H9 (cell line): ENCODE data around the gene PLAAT3. TPM values are rescaled to one million over a fixed set of nuclear protein-coding genes. Genes with fewer than 3 reads are reported as not detected.

Experiments
- DNase-seq: peaks from one replicate; pipeline ENCODE4 v3.0.0-alpha.2; 2017
- H2AFZ ChIP-seq: one replicate; pipeline ENCODE4 v1.6.1; 2013; ENCODE audit warnings: mild to moderate bottlenecking, low read length, control low read depth, moderate library complexity
- H2AK5ac ChIP-seq: 2 replicates; pipeline ENCODE4 v1.6.1; 2013; ENCODE audit warnings: low read length, control low read depth, mixed read lengths; ENCODE audit not compliant: insufficient read length
- H2BK120ac ChIP-seq: one replicate; pipeline ENCODE4 v1.6.1; 2013; ENCODE audit warnings: low read depth, mild to moderate bottlenecking, low read length, control low read depth, inconsistent platforms; ENCODE audit not compliant: poor library complexity, severe bottlenecking
- H2BK12ac ChIP-seq: 2 replicates; pipeline ENCODE4 v1.6.1; 2013; ENCODE audit warnings: low read length, control low read depth, mixed read lengths, low read depth; ENCODE audit not compliant: insufficient read length
- H2BK15ac ChIP-seq: 2 replicates; pipeline ENCODE4 v1.6.1; 2013; ENCODE audit warnings: low read depth, low read length, control low read depth
- H2BK20ac ChIP-seq: one replicate; pipeline ENCODE4 v1.6.1; 2013; ENCODE audit warnings: low read depth, mild to moderate bottlenecking, low read length, control low read depth, inconsistent platforms; ENCODE audit not compliant: poor library complexity, severe bottlenecking
- H2BK5ac ChIP-seq: 2 replicates; pipeline ENCODE4 v1.6.1; 2013; ENCODE audit warnings: low read length, control low read depth, mixed read lengths; ENCODE audit not compliant: insufficient read length
- H3K14ac ChIP-seq: 2 replicates; pipeline ENCODE4 v1.6.1; 2013; ENCODE audit warnings: low read length, control low read depth; ENCODE audit not compliant: insufficient read depth
- H3K18ac ChIP-seq: 2 replicates; pipeline ENCODE4 v1.6.1; 2013; ENCODE audit warnings: low read depth, mild to moderate bottlenecking, mixed read lengths, low read length, control low read depth; ENCODE audit not compliant: insufficient read length
- H3K23ac ChIP-seq: 2 replicates; pipeline ENCODE4 v1.6.1; 2013; ENCODE audit warnings: low read length, control low read depth, mixed read lengths, low read depth; ENCODE audit not compliant: insufficient read length
- H3K23me2 ChIP-seq: 2 replicates; pipeline ENCODE4 v1.6.1; 2013; ENCODE audit warnings: low read depth, mild to moderate bottlenecking, mixed read lengths, low read length, control low read depth; ENCODE audit not compliant: insufficient read length, poor library complexity, severe bottlenecking
- H3K27ac ChIP-seq: 2 replicates; pipeline ENCODE4 v1.5.1; 2013; ENCODE audit warnings: low read length, control low read depth, mixed read lengths, low read depth; ENCODE audit not compliant: insufficient read length
- H3K27me3 ChIP-seq: 2 replicates; pipeline ENCODE4 v1.6.1; 2013; ENCODE audit warnings: low read length, control low read depth, inconsistent platforms; ENCODE audit not compliant: insufficient read depth
- H3K4ac ChIP-seq: 2 replicates; pipeline ENCODE4 v1.6.1; 2013; ENCODE audit warnings: low read depth, mild to moderate bottlenecking, control low read depth, inconsistent platforms, low read length, moderate library complexity
- H3K4me1 ChIP-seq: 2 replicates; pipeline ENCODE4 v1.6.1; 2013; ENCODE audit warnings: low read length, control low read depth, inconsistent platforms; ENCODE audit not compliant: insufficient read depth
- H3K4me2 ChIP-seq: 2 replicates; pipeline ENCODE4 v1.6.1; 2013; ENCODE audit warnings: low read length, control low read depth, mixed read lengths; ENCODE audit not compliant: insufficient read length, insufficient read depth
- H3K56ac ChIP-seq: 2 replicates; pipeline ENCODE4 v1.6.1; 2013; ENCODE audit warnings: low read depth, mild to moderate bottlenecking, mixed read lengths, low read length, control low read depth; ENCODE audit not compliant: insufficient read length
- H3K79me1 ChIP-seq: 2 replicates; pipeline ENCODE4 v1.6.1; 2013; ENCODE audit warnings: low read depth, mild to moderate bottlenecking, moderate library complexity, low read length, control low read depth, inconsistent platforms; ENCODE audit not compliant: insufficient read depth, poor library complexity, severe bottlenecking
- H3K79me2 ChIP-seq: 2 replicates; pipeline ENCODE4 v1.6.1; 2013; ENCODE audit warnings: low read length, control low read depth, inconsistent platforms; ENCODE audit not compliant: insufficient read depth
- H3K9ac ChIP-seq: 2 replicates; pipeline ENCODE4 v1.6.1; 2013; ENCODE audit warnings: low read length, control low read depth, mixed read lengths; ENCODE audit not compliant: insufficient read length; ENCODE audit errors: extremely low read depth
- H3K9me3 ChIP-seq: one replicate; pipeline ENCODE4 v1.6.1; 2013; ENCODE audit warnings: low read depth, low read length, inconsistent platforms; ENCODE audit not compliant: control insufficient read depth
- H3T11ph ChIP-seq: one replicate; pipeline ENCODE4 v1.6.1; 2013; ENCODE audit warnings: mild to moderate bottlenecking, low read length, control low read depth, inconsistent platforms
- H4K20me1 ChIP-seq: one replicate; pipeline ENCODE4 v1.6.1; 2013; ENCODE audit not compliant: control insufficient read depth, insufficient read length, insufficient read depth
- H4K5ac ChIP-seq: 2 replicates; pipeline ENCODE4 v1.6.1; 2013; ENCODE audit warnings: low read depth, mild to moderate bottlenecking, mixed read lengths, low read length, control low read depth; ENCODE audit not compliant: insufficient read length
- H4K8ac ChIP-seq: replicated peaks from 2 replicates; pipeline ENCODE4 v1.6.1; 2013; ENCODE audit warnings: low read length, control low read depth, mixed read lengths, low read depth; ENCODE audit not compliant: insufficient read length
- H4K91ac ChIP-seq: 2 replicates; pipeline ENCODE4 v1.6.1; 2013; ENCODE audit warnings: low read depth, mild to moderate bottlenecking, moderate library complexity, mixed read lengths, low read length, control low read depth; ENCODE audit not compliant: insufficient read length
- H3K27ac Mint-ChIP-seq, 3 experiments: 2 replicates in 2 of 3; 3 replicates in 1 of 3; pipeline ENCODE4 v1.8.0; 2020 to 2021; ENCODE audit warnings: mixed read lengths in 3 of 3, mild to moderate bottlenecking in 1 of 3, moderate library complexity in 1 of 3
- H3K27me3 Mint-ChIP-seq: 2 replicates; pipeline ENCODE4 v1.8.0; 2021; ENCODE audit warnings: low read depth, mild to moderate bottlenecking, moderate library complexity, mixed read lengths
- H3K36me3 Mint-ChIP-seq, 3 experiments: 2 replicates in 2 of 3; 3 replicates in 1 of 3; pipeline ENCODE4 v1.8.0; 2020 to 2021; ENCODE audit warnings: low read depth in 3 of 3, mixed read lengths in 3 of 3; ENCODE audit not compliant: insufficient read depth in 1 of 3
- H3K4me1 Mint-ChIP-seq, 2 experiments: 2 replicates each; pipeline ENCODE4 v1.8.0; 2020; ENCODE audit warnings: mixed read lengths in 2 of 2
- H3K4me3 Mint-ChIP-seq, 2 experiments: 2 replicates in 1 of 2; 3 replicates in 1 of 2; pipeline ENCODE4 v1.8.0; 2020 to 2021; ENCODE audit warnings: mild to moderate bottlenecking in 2 of 2, mixed read lengths in 2 of 2, moderate library complexity in 1 of 2
- H3K9me3 Mint-ChIP-seq, 2 experiments: 2 replicates in 1 of 2; 3 replicates in 1 of 2; pipeline ENCODE4 v1.8.0; 2020; ENCODE audit warnings: mild to moderate bottlenecking in 2 of 2, mixed read lengths in 2 of 2, moderate library complexity in 1 of 2
- CTCF ChIP-seq: fragments of 200-600 bp; sonication (generic); conservative IDR thresholded peaks from 3 replicates; pipeline ENCODE4 v1.8.0; 2021; ENCODE audit warnings: antibody characterized with exemption, mild to moderate bottlenecking
- total RNA-seq: library from RNA; stranded (reverse); gene quantifications from 2 replicates; pipeline ENCODE4 v1.2.1, GENCODE V29; 2021

The PLAAT3 gene
- total RNA-seq, 1 experiment from 2014 or later = 188 TPM

- no peak overlapping the region for H3K56ac ChIP-seq
- H2BK20ac ChIP-seq = no peak overlapping the region
- peaks cover 8% of the 10 kb centered on the region; the same call in 1 of the 2 replicates for H3K4me1 ChIP-seq
- Mint-ChIP-seq H3K9me3 (no peaks in the 10 kb centered on the region), H3K4me1 (peaks cover 42 to 49% of the 10 kb centered on the region in 2 experiments), H3K4me3 (peak overlapping the region in 1 of 2 experiments; percentile 84; a peak in 2 of 5 replicates), H3K27ac (no peak overlapping the region), H3K36me3 (peaks cover 1 to 12% (median 3%) of the 10 kb centered on the region in 3 experiments; a peak in 4 of 7 replicates), H3K27me3 (no peaks in the 10 kb centered on the region)
- H2AFZ ChIP-seq = no peak overlapping the region
- H3T11ph ChIP-seq = no peak overlapping the region
- no peaks in the 10 kb centered on the region for H3K9me3 ChIP-seq
- H2BK5ac ChIP-seq = no peak overlapping the region
- no peak overlapping the region for H2BK15ac ChIP-seq
- H2AK5ac ChIP-seq = no peak overlapping the region
- peaks cover 17% of the 10 kb centered on the region for H3K23me2 ChIP-seq
- peaks cover 19% of the 10 kb centered on the region; the same call in 1 of the 2 replicates for H3K79me2 ChIP-seq
- no peak overlapping the region for H3K4ac ChIP-seq
- H3K18ac ChIP-seq = no peak overlapping the region
- no peak overlapping the region for H3K23ac ChIP-seq
- H3K79me1 ChIP-seq = no peaks in the 10 kb centered on the region
- no peaks in the 10 kb centered on the region for H4K20me1 ChIP-seq
- H3K9ac ChIP-seq = no peak overlapping the region
- no peak overlapping the region for H2BK120ac ChIP-seq
- no peaks in the 10 kb centered on the region for H3K27me3 ChIP-seq
- TF ChIP-seq CTCF = no peak
- no peak overlapping the region for H3K4me2 ChIP-seq
- no peak overlapping the region for H4K91ac ChIP-seq
- H4K5ac ChIP-seq = no peak overlapping the region
- H2BK12ac ChIP-seq = no peak overlapping the region
- no peak overlapping the region for H3K14ac ChIP-seq
- no peak overlapping the region for H3K27ac ChIP-seq
- DNase-seq = no peak
- no peak overlapping the region for H4K8ac ChIP-seq
These were observed 2.1 kb downstream of the PLAAT3 start for GRCh38 chr11:63612181-63612580.
